ENCODE results near the gene LRMDA. TPM values are rescaled to one million over a fixed set of nuclear protein-coding genes. Genes with fewer than 3 reads are reported as not detected.

Gene LRMDA
- total and polyA plus RNA-seq, 2 of the 4 experiments (the other 2 are of a cell fraction): 0.07 TPM; not detected in 1

DNA sequence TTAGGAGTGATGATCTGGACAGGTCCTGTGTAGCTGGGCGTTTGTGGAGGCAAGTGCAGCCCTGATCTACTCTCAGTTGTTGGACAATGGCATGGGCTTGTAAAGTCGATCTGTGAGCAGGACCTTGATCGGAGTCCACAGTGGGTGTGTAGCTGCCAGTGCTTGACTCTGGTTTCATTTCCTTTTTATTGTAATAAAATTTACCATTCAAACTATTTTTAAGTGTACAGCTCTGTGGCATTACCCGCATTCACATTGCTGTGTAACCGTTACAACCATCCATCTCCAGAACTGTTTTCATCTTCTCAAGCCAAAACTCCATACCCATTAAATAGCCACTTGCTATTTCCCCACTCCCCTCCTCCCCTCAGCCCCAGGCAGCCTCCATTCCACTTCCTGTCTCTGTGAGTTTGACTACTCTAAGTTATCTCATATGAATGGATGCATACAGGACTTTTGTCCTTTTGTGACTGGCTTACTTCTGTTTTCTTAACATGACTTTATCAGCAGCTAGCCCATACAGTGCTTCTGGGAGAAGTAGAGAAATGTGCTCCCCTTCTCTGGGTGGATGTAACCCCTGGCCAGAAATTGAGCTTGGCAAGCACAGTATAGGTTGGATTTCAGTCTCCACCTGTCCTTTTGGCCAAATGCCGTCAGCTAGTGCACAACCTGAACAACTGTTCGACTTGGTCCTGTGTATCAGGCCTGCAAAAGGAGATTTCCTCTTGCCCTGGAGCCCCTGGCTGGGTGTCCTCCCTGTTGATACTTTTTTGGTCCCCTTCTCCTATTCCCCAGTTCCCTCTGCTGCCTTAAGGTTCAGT lies 180.0 kb downstream of the LRMDA start:
- Histone ChIP-seq H2BK5ac (ENCODE audit: low read depth, low read length, poor library complexity, severe bottlenecking) (no peak overlapping the region), H3K27ac (ENCODE audit: insufficient read depth, low read length) (no peak overlapping the region), H3K4me1 (ENCODE audit: control insufficient read depth, insufficient read depth, low read length) (no peaks in the 10 kb centered on the region), H3K4me2 (ENCODE audit: low read depth, low read length) (no peak overlapping the region), H2AK5ac (ENCODE audit: low read depth, low read length) (no peak overlapping the region), H3K56ac (ENCODE audit: extremely low read depth, insufficient read depth, low read length) (no peak overlapping the region), H2BK120ac (ENCODE audit: low read depth, low read length) (no peak overlapping the region), H3K9ac (ENCODE audit: low read depth, low read length) (no peak overlapping the region), H3K27me3 (ENCODE audit: control insufficient read depth, insufficient read depth, low read length) (peaks cover 10% of the 10 kb centered on the region; the same call in 1 of the 2 replicates), H3K79me1 (ENCODE audit: low read depth in 1 of 2, low read length in 2 of 2) (no peaks in the 10 kb centered on the region), H3K9me1 (ENCODE audit: insufficient read depth, low read length) (no peaks in the 10 kb centered on the region), H3K18ac (ENCODE audit: low read depth, low read length) (no peak overlapping the region), H4K8ac (ENCODE audit: low read depth in 2 of 2, low read length in 2 of 2) (no peak overlapping the region), H2AFZ (replicated peaks; ENCODE audit: low read length, poor library complexity) (no peak overlapping the region), H4K5ac (ENCODE audit: low read depth, low read length) (no peak overlapping the region), H4K91ac (ENCODE audit: insufficient read depth, low read depth, low read length) (no peak overlapping the region), H2AK9ac (replicated peaks; ENCODE audit: low read depth, low read length, poor library complexity) (no peak overlapping the region), H2BK20ac (ENCODE audit: low read depth, low read length) (no peak overlapping the region), H3K9me3 (ENCODE audit: control insufficient read depth, insufficient read depth, low read length) (no peaks in the 10 kb centered on the region), H3K4ac (ENCODE audit: low read depth, low read length) (no peak overlapping the region), H2BK15ac (ENCODE audit: low read depth, low read length) (no peak overlapping the region), H3K36me3 (ENCODE audit: control insufficient read depth, insufficient read depth, low read length) (no peaks in the 10 kb centered on the region), H3K23ac (ENCODE audit: low read depth, low read length) (no peak overlapping the region), H3K14ac (replicated peaks; ENCODE audit: low read depth, low read length) (no peak overlapping the region), H3K4me3 (ENCODE audit: insufficient read depth, low read depth, low read length) (no peak overlapping the region), H4K20me1 (ENCODE audit: insufficient read depth, low read length) (no peaks in the 10 kb centered on the region)
- CTCF ChIA-PET: no interaction called here
- ATAC-seq (ENCODE audit: low read depth) (no peak), DNase-seq (no peak)
- dilution Hi-C loops (cut with HindIII; ENCODE audit: low sequenced_read_pairs, unreplicated experiment) (no loop called here), intact Hi-C loops (cut with micrococcal nuclease) (no loop called here), in situ Hi-C loops (cut with MboI; ENCODE audit: low sequenced_read_pairs) (no loop called here)
- 78% methylated on average over 2 of the region's 7 CpGs; no CpG with 5 or more reads in 1 of the 2 experiments for WGBS, 2 experiments (ENCODE audit: extremely low coverage in 2 of 2, insufficient read length in 1 of 2)
- no TSS peak for BruUV-seq (replicated peaks)
- POLR2A ChIA-PET (ENCODE audit: unreplicated experiment): no interaction called here
- no peak for TF ChIP-seq RAD21 (IDR thresholded peaks at IDR 0.05; ENCODE audit: low read length)
- TF ChIP-seq MAZ (IDR thresholded peaks at IDR 0.05; ENCODE audit: borderline replicate concordance, low read depth, low read length): no peak
- TF ChIP-seq, protein P1, sequence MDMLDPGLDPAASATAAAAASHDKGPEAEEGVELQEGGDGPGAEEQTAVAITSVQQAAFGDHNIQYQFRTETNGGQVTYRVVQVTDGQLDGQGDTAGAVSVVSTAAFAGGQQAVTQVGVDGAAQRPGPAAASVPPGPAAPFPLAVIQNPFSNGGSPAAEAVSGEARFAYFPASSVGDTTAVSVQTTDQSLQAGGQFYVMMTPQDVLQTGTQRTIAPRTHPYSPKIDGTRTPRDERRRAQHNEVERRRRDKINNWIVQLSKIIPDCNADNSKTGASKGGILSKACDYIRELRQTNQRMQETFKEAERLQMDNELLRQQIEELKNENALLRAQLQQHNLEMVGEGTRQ (IDR thresholded peaks at IDR 0.05; ENCODE audit: low read depth, low read length): no peak
- no peak for TF ChIP-seq MXI1 (IDR thresholded peaks at IDR 0.05; ENCODE audit: borderline replicate concordance, low read depth, low read length)

Measured in IMR-90 (cell line).